ENCODE data around the gene FLNB. TPM values are rescaled to one million over a fixed set of nuclear protein-coding genes. Genes with fewer than 3 reads are reported as not detected.
A peak's percentile ranks its signal among the peaks of the same experiment; 100 is the strongest.

FLNB gene
- polyA plus RNA-seq, 3 donors, result 0.47 to 4.0 (median 2.1) TPM

DNA sequence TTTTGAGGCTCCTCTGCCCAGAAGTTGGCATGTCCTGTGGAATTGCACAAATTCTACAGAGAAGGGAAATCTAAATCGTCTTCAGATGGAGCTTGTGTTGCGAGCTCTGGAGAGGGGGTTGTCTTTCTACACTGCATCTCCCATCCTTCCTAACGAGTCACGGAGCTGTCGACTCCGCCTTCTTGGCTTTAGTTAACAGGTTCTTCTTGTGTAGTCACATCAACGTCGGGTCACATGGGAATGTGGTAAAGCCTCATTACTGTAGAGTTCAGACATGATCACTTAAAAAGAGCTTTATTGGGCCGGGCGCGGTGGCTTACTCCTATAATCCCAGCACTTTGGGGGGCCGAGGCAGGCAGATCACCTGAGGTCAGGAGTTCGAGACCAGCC, 142.6 kb downstream of the FLNB start:
- no peaks in the 10 kb centered on the region for H3K79me2 ChIP-seq (ENCODE audit: insufficient read depth, low read length)
- no peak overlapping the region for H3K4me3 Mint-ChIP-seq

DNA sequence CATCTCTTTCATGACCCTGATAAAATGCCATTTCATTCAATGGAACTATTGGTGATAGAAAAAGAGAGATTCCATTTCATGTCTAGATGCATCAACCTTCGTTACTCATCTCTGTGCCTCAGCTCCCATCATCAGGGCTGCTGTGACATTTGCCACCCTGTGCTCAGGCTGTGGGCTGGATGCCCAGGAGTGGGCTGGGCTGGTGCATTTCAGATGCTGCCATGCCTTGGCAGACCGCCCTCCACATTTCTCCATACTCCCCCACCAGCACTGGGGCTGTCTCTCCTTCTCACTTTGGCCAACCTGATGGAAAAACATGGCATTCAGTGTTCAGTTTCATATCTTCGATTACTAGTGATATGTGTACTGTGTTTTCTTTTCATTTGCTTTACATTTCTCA, 143.4 kb downstream of the FLNB start:
- no peak for DNase-seq
- intact Hi-C loops (cut with micrococcal nuclease), result no loop called here
- Histone ChIP-seq H4K20me1 (ENCODE audit: insufficient read depth, low read length) (no peaks in the 10 kb centered on the region), H3K36me3 (replicated peaks in 1 of 2; ENCODE audit: control insufficient read depth in 1 of 2, insufficient read depth in 2 of 2, low read length in 2 of 2) (peaks cover 56 to 98% of the 10 kb centered on the region in 2 donors), H3K27me3 (ENCODE audit: control insufficient read depth in 2 of 2, insufficient read depth in 2 of 2, low read length in 2 of 2) (no peaks in the 10 kb centered on the region), H2AFZ (ENCODE audit: insufficient read depth, low read depth, low read length, poor library complexity, severe bottlenecking) (no peak overlapping the region), H3K4me3 (replicated peaks in 1 of 3; ENCODE audit: low read depth in 2 of 3, low read length in 3 of 3) (no peak overlapping the region), H3K9ac (ENCODE audit: insufficient read depth, low read length, poor library complexity, severe bottlenecking) (no peak overlapping the region), H3K9me3 (replicated peaks in 1 of 2; ENCODE audit: control insufficient read depth in 1 of 2, insufficient read depth in 1 of 2, low read length in 2 of 2) (no peaks in the 10 kb centered on the region), H3K27ac (ENCODE audit: low read depth in 1 of 2, low read length in 2 of 2) (no peak overlapping the region), H3K4me1 (ENCODE audit: control insufficient read depth in 1 of 2, insufficient read depth in 2 of 2, low read length in 2 of 2) (no peaks in the 10 kb centered on the region), H3K79me2 (ENCODE audit: insufficient read depth, low read length) (no peaks in the 10 kb centered on the region), H3K4me2 (replicated peaks; ENCODE audit: extremely low read depth, low read length, poor library complexity, severe bottlenecking) (no peak overlapping the region)
- no peak overlapping the region for H3K4me3 Mint-ChIP-seq
- 100% methylated on average over 1 of the region's 3 CpGs for WGBS (ENCODE audit: insufficient coverage)
- H3K4me1 Mint-ChIP-seq, result no peaks in the 10 kb centered on the region
- H3K27ac Mint-ChIP-seq, result peak overlapping the region in 1 of 7 donors; percentile 63
- TF ChIP-seq, protein P1, sequence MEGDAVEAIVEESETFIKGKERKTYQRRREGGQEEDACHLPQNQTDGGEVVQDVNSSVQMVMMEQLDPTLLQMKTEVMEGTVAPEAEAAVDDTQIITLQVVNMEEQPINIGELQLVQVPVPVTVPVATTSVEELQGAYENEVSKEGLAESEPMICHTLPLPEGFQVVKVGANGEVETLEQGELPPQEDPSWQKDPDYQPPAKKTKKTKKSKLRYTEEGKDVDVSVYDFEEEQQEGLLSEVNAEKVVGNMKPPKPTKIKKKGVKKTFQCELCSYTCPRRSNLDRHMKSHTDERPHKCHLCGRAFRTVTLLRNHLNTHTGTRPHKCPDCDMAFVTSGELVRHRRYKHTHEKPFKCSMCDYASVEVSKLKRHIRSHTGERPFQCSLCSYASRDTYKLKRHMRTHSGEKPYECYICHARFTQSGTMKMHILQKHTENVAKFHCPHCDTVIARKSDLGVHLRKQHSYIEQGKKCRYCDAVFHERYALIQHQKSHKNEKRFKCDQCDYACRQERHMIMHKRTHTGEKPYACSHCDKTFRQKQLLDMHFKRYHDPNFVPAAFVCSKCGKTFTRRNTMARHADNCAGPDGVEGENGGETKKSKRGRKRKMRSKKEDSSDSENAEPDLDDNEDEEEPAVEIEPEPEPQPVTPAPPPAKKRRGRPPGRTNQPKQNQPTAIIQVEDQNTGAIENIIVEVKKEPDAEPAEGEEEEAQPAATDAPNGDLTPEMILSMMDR (IDR thresholded peaks at IDR 0.05), result no peak
- peaks cover 0 to 3% (median 1%) of the 10 kb centered on the region in 3 donors for H3K27me3 Mint-ChIP-seq (ENCODE audit: low read depth in 3 of 3)
- H3K9me3 Mint-ChIP-seq, result peaks cover 0 to 2% (median 0%) of the 10 kb centered on the region in 7 donors
- H3K36me3 Mint-ChIP-seq, result peaks cover 70 to 87% of the 10 kb centered on the region in 2 donors

More for the DNA sequence above, 142.6 kb downstream of the FLNB start:
- H3K4me1 Mint-ChIP-seq, result no peaks in the 10 kb centered on the region
- H3K27me3 Mint-ChIP-seq (ENCODE audit: low read depth in 3 of 3), result peaks cover 0 to 3% (median 1%) of the 10 kb centered on the region in 3 donors
- no peaks in the 10 kb centered on the region for H3K4me1 ChIP-seq (ENCODE audit: control insufficient read depth in 1 of 2, insufficient read depth in 2 of 2, low read length in 2 of 2)
- H3K36me3 ChIP-seq (replicated peaks in 1 of 2; ENCODE audit: control insufficient read depth in 1 of 2, insufficient read depth in 2 of 2, low read length in 2 of 2), result peaks cover 57 to 98% of the 10 kb centered on the region in 2 donors
- no peaks in the 10 kb centered on the region for H3K27me3 ChIP-seq (ENCODE audit: control insufficient read depth in 2 of 2, insufficient read depth in 2 of 2, low read length in 2 of 2)
- H3K9ac ChIP-seq (ENCODE audit: insufficient read depth, low read length, poor library complexity, severe bottlenecking), result no peak overlapping the region
- TF ChIP-seq, protein P1 (IDR thresholded peaks at IDR 0.05), result no peak
- H3K9me3 Mint-ChIP-seq, result no peaks in the 10 kb centered on the region
- no peaks in the 10 kb centered on the region for H3K9me3 ChIP-seq (replicated peaks in 1 of 2; ENCODE audit: control insufficient read depth in 1 of 2, insufficient read depth in 1 of 2, low read length in 2 of 2)
- intact Hi-C loops (cut with micrococcal nuclease), result no loop called here
- H3K27ac Mint-ChIP-seq, result peak overlapping the region in 1 of 7 donors; percentile 41
- H4K20me1 ChIP-seq (ENCODE audit: insufficient read depth, low read length), result no peaks in the 10 kb centered on the region
- H3K36me3 Mint-ChIP-seq, result peaks cover 71 to 90% of the 10 kb centered on the region in 2 donors
- H3K4me3 ChIP-seq (replicated peaks in 1 of 3; ENCODE audit: low read depth in 2 of 3, low read length in 3 of 3), result no peak overlapping the region
- no peak overlapping the region for H3K27ac ChIP-seq (ENCODE audit: low read depth in 1 of 2, low read length in 2 of 2)
- no peak overlapping the region for H2AFZ ChIP-seq (ENCODE audit: insufficient read depth, low read depth, low read length, poor library complexity, severe bottlenecking)
- DNase-seq, result no peak
- 92% methylated on average over 6 of the region's 13 CpGs for WGBS (ENCODE audit: insufficient coverage)
- no peak overlapping the region for H3K4me2 ChIP-seq (replicated peaks; ENCODE audit: extremely low read depth, low read length, poor library complexity, severe bottlenecking)
